Inflammatory macrophage treated with lipopolysaccharide for 1 hour (primary cell): Measurements from ENCODE around the gene MYO18A.
A peak's percentile ranks its signal among the peaks of the same experiment; 100 is the strongest.

ENCODE experiments used
- DNase-seq, 2 donors: peaks; one replicate each; pipeline ENCODE4 v3.0.0-alpha.2; 2020 to 2022

Gene MYO18A

DNA sequence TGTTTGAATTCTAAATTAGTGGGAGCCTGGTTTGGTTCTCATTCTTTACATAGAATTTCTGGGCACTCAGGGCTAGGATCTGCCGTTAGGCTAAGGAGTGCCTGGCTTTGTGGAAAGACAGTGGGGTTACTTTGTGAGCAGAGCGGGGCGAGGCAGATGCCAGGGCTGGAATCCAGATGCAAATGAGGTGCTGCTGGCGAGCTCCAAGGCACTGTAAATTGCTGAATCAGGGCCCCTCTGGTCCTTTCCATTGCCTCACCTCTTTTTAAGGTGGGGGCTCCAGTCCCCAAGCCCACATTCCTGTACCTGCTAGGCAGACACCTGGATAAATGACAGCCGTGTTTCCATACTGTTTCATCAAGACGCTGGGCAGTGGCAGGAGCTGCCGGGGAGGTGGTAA lies 103.5 kb downstream of the MYO18A start:
- DNase-seq, result no peak

DNA sequence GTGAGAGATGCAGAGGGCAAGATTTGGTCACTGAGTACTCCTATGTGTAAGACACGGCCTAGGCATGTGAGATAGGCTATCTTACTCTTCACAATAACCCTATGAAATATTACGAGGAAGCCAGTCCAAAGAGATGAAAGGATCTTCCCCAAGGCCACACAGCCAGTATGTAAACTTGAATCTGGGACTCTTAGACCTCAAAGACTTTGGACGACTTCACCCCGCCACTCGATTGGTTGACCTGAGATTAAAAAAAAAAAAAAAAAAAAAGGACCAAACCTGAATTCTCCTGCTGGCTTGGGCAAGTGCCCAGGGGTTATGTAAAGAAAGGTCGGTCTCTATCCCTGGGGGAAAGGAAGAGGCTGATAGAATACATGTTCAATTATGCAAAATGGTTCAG lies 104.1 kb downstream of the MYO18A start:
- no peak for DNase-seq

DNA sequence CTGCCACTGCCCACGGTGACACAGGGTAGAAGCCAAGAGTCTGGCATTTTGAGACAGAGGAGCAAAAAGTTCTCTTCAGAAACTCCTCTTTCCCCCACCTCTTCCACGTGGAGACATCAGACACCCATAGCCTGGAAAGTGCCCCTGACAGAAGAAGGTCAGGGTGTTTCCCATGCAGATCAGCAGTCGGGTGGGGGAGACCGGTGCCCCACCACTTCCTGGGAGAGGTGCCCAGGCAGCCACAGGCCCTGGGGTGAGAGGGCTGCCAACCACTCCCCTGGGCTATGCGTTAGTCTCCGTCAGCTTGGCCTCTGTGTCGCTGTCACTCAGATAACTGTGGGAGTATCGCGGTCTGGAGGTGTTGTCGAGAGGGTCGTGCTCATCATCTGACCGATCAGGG lies 105.7 kb downstream of the MYO18A start:
- no peak for DNase-seq

- no peak for DNase-seq
Observed at GRCh38 chr17:29073520-29073919, 106.7 kb downstream of the MYO18A start.

GRCh38 chr17:29073045-29073444 lies 107.2 kb downstream of the MYO18A start:
- no peak for DNase-seq

DNA sequence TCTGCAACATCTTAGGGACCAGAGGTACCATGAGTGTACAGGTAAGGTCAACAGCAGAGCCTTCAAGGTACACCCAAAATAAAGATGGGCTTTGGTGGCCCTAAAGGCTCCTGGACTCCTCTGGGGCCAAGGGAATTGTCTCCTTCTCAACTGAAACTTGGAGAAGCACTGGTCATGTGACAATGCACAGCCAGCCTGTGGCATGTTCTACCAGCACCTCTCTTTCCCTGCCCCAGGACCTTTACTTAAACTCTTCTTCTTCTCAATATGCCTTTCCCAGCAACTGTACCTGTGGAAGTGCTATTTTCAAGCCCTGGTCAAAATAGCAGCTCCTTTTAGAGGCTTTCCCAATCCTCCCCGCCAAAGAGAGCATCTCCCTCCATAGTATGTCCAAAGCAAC lies 108.9 kb downstream of the MYO18A start:
- no peak for DNase-seq

- no peak for DNase-seq
Observed at GRCh38 chr17:29070781-29071180, 109.4 kb downstream of the MYO18A start.

DNA sequence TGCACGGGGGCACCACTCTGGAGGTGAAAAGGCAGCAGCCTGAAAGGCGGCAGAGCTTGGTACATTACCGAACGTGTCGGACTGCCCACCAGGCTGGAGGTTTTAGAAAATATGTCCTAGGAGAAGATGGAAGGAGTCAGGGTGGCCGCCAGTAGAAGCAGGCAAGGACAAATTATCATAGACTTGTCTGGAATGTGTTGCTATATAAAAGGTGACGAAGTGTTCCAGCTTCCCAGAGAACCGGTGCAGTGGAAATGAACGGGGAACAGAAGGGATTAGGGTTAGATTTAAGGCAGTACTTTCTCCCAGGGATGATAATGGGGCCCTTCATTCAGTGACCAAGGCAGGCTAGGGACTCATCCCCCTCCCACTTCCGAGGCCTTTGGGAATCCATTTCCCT lies 109.9 kb downstream of the MYO18A start:
- DNase-seq, result no peak

GRCh38 chr17:29069526-29070041 lies 110.6 kb downstream of the MYO18A start:
- DNase-seq, result no peak

- no peak for DNase-seq
Observed at GRCh38 chr17:29068818-29069217, 111.4 kb downstream of the MYO18A start.

DNA sequence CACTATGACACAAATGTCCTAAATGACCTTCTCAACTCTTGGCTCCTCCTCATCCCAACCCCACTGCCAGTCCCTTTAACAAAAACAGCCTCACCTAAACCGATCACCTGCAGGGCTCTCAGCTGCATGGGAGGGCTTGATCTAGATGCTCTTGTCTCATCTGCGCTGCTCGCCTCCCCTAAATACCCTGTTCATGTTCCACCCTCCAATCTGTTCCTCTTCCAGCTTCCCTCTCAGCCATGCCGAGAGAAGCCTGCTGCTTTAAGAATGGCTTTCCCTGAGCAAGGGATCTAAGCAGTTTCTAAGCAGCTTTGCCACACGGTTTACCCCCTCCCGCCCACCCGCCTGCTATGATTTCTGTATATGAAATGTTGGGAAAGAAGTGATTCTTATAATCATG lies 113.6 kb downstream of the MYO18A start:
- no peak for DNase-seq

DNA sequence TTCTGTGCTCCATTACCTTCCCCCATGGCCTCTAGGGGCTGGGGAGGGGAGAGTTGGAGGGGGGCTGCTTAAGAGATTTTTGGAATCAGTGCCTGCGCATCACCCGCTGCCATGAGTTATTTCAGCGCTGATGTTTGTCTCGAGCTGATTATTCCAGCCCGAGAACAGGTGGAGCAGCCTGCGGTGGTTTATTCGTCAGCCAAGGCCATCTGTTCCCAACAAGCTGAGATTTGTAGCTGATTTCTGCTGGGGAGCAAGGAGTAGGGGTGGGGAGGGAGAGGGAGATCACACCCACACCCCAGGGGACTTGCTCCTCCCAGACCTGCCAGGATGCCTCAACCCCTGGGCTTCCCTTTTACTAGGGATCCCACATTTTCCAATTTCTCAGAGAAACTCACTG lies 114.2 kb downstream of the MYO18A start:
- DNase-seq, result no peak

GRCh38 chr17:29063992-29064391 lies 116.2 kb downstream of the MYO18A start:
- DNase-seq, result peak; percentile 38 to 51

DNA sequence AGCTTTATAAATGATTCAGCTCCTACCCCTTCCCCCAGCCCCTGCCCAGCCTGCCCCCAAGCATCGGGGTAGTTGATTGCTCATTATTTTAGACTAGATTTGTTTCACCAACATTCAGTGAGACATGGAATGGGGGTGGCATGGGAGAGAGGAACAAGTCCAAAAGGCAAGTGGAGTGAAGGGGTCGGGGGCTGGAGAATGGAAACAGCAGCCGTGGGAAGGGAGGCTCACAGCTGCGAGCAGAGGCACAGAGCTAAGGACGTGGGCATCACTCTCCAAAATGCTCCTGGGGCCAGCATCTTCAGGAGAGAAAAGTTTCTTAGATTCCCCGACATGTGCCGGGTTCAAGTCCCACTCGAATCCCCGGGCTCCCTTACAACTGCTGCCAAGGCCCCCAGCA lies 118.0 kb downstream of the MYO18A start:
- no peak for DNase-seq

DNA sequence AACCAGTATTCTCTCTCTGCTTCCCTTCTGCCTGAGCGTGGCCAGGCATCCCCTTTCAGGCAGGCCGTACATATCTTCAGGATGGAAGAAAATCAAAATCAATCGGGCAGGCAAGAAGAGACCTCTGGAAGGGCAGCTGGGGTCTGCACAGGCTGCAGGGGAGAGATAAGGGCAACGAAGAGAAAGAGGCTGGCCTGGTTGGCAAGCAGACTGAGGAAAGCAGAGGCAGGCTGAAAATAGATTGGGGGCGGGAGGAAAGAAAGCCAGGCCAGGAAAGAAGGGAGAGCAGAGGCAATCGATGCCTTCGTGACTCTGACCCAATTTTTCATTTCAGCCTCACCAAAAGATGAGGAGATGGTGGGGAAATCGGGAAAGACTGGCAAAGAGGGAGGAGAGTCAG lies 119.2 kb downstream of the MYO18A start:
- DNase-seq, result no peak

GRCh38 chr17:29060475-29060874 lies 119.7 kb downstream of the MYO18A start:
- DNase-seq, result no peak

DNA sequence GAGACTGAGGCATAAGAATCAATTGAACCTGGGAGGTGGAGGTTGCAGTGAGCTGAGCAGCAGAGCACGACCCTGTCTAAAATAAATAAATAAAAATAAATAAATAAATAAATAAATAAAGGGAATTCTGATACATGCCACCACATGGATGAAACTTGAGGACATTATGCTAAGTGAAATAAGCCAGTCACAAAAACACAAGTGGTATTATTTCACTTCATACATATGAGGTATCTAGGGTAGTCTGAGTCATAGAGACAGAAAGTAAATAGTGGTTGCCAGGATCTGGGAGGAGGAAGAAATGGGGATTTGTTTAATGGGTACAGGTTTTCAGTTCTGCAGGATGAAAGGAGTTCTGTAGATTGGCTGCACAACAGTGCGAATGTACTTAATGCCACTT lies 120.9 kb downstream of the MYO18A start:
- DNase-seq, result no peak

- no peak for DNase-seq
Observed at GRCh38 chr17:29058391-29058790, 121.8 kb downstream of the MYO18A start.

GRCh38 chr17:29057361-29057760 lies 122.8 kb downstream of the MYO18A start:
- DNase-seq, result no peak

GRCh38 chr17:29054835-29055234 lies 125.4 kb downstream of the MYO18A start:
- no peak for DNase-seq

DNA sequence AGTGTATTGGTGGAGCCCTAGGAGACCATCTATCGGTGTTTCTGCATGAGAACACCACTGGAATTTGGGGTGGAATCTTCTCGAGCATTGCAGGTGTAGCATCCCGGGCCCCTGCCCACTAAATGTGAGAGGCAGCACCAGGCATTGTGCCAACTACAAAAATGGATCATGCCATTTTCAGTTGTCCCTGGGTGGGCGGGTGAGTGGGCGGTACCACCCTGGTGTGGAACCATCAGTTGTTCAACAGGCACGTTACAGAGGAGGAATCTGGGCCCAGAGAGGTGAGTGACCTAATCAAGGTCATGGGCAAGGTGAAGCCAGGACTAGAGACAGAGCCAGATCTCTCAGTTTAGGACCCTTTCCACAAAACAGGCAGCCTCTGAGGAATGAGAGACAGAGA lies 128.5 kb downstream of the MYO18A start:
- DNase-seq, result no peak

DNA sequence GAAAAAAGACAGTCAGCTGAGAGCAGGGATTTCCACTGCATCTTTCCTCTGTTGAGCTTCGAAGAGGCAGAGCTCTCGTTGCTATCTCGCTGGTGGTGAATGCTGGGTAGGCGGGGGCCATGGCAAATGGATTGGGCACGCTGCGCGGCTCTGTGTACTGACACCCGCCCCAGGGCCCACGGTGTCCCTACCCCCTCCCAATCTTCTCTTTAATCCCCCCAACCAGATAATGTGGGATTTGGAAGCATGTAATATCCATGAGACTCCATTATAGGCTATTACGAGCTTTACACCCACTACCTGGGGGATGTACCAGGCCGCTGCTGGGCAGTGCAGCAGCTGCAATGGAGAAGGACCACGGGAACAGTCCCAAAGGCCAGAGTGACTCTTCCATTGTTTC lies 129.0 kb downstream of the MYO18A start:
- DNase-seq, result no peak

DNA sequence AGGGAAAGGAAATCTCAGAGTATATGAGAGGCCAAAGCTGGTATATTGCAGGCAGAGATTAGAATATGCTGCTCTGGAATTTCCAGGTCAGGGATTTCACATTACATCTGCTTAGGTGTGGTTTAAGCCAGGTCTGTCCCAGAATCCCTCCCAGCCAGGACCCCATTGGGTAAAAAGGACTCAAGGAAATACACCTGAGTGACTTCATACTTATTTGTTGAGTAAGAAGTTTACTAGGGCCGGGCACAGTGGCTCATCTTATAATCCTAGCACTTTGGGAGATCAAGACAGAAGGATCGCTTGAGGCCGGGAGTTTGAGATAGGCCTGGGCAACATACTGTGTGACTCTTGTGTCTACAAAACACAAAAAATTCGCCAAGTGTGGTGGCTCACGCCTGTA lies 130.0 kb downstream of the MYO18A start:
- DNase-seq, result no peak

GRCh38 chr17:29049541-29050145 lies 130.6 kb downstream of the MYO18A start:
- DNase-seq, result no peak
